ENCODE measurements around the gene ATXN1. TPM values are rescaled to one million over a fixed set of nuclear protein-coding genes. Genes with fewer than 3 reads are reported as not detected.

ATXN1 gene
- total and polyA plus RNA-seq, 2 donors from 2014 or later: 4.2 to 58.2 TPM

DNA sequence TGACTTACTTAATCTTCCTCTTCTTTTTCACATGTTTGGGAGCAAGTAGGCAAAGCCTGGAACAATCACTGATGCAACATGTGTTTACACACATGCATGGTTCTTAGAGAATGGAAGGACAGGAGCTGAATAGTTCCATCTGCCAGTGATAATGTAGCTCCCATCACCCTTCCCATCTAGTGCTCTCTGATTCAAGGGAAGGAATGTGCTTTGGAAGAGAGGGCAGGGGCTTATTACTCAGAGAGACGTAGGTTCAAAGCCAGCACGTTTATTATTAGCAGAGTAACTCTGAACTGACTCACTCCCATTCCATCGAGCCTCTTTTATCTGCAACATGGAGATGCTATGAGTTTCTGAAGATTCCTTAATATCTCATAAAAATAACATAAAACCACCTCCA is 311.0 kb downstream of the ATXN1 start:
- no peak for FAIRE-seq
- TF ChIP-seq, protein P1, sequence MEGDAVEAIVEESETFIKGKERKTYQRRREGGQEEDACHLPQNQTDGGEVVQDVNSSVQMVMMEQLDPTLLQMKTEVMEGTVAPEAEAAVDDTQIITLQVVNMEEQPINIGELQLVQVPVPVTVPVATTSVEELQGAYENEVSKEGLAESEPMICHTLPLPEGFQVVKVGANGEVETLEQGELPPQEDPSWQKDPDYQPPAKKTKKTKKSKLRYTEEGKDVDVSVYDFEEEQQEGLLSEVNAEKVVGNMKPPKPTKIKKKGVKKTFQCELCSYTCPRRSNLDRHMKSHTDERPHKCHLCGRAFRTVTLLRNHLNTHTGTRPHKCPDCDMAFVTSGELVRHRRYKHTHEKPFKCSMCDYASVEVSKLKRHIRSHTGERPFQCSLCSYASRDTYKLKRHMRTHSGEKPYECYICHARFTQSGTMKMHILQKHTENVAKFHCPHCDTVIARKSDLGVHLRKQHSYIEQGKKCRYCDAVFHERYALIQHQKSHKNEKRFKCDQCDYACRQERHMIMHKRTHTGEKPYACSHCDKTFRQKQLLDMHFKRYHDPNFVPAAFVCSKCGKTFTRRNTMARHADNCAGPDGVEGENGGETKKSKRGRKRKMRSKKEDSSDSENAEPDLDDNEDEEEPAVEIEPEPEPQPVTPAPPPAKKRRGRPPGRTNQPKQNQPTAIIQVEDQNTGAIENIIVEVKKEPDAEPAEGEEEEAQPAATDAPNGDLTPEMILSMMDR (IDR thresholded peaks at IDR 0.05; ENCODE audit: borderline replicate concordance, extremely low read depth, insufficient read depth): no peak
- no peak overlapping the region for H3K27ac ChIP-seq (ENCODE audit: low read depth in 2 of 2, low read length in 2 of 2)
- no peak overlapping the region for H3K9ac ChIP-seq (ENCODE audit: low read length in 3 of 3)
- H3K9me3 ChIP-seq (ENCODE audit: control insufficient read depth in 2 of 3, insufficient read depth in 1 of 3, low read length in 3 of 3): no peaks in the 10 kb centered on the region
- H3K36me3 ChIP-seq (ENCODE audit: control insufficient read depth in 2 of 3, insufficient read depth in 3 of 3, low read length in 3 of 3): no peaks in the 10 kb centered on the region
- peaks cover 0 to 3% (median 0%) of the 10 kb centered on the region in 3 donors for H3K4me1 ChIP-seq (ENCODE audit: control insufficient read depth in 2 of 3, insufficient read depth in 2 of 3, low read depth in 1 of 3, low read length in 3 of 3)
- H3K27me3 ChIP-seq (ENCODE audit: control insufficient read depth, insufficient read depth, low read length): no peaks in the 10 kb centered on the region
- intact Hi-C loops (cut with DNase I): no loop called here
- H3K4me3 ChIP-seq (ENCODE audit: low read length in 3 of 3): no peak overlapping the region
- DNase-seq: no peak

DNA sequence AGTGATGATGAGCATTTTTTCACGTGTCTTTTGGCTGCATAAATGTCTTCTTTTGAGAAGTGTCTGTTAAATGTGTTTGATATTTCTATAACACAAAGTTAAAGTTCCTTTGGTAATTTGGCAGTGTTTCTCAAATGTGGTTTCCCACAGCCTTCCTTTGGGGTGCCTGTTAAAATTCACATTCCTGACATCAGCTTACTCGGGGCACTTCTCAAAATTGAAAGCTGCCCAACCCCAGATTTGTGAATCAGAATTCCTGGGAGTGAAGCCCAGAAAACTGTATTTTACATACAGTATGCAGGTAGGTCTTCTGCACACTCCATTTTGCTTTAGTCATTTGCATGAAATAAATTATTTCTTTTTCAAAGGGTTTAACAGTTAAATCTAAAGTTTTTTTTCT is 315.0 kb downstream of the ATXN1 start:
- Histone ChIP-seq H3K4me3 (ENCODE audit: low read length in 3 of 3) (no peak overlapping the region), H3K9me3 (ENCODE audit: control insufficient read depth in 2 of 3, insufficient read depth in 1 of 3, low read length in 3 of 3) (no peaks in the 10 kb centered on the region), H3K36me3 (ENCODE audit: control insufficient read depth in 2 of 3, insufficient read depth in 3 of 3, low read length in 3 of 3) (no peaks in the 10 kb centered on the region), H3K27me3 (ENCODE audit: control insufficient read depth, insufficient read depth, low read length) (no peaks in the 10 kb centered on the region), H3K4me1 (ENCODE audit: control insufficient read depth in 2 of 3, insufficient read depth in 2 of 3, low read depth in 1 of 3, low read length in 3 of 3) (no peaks in the 10 kb centered on the region), H3K27ac (ENCODE audit: low read depth in 2 of 2, low read length in 2 of 2) (no peak overlapping the region), H3K9ac (ENCODE audit: low read length in 3 of 3) (no peak overlapping the region)
- TF ChIP-seq, protein P1 (IDR thresholded peaks at IDR 0.05; ENCODE audit: borderline replicate concordance, extremely low read depth, insufficient read depth): no peak
- DNase-seq: no peak
- no peak for FAIRE-seq
- intact Hi-C loops (cut with DNase I): no loop called here

DNA sequence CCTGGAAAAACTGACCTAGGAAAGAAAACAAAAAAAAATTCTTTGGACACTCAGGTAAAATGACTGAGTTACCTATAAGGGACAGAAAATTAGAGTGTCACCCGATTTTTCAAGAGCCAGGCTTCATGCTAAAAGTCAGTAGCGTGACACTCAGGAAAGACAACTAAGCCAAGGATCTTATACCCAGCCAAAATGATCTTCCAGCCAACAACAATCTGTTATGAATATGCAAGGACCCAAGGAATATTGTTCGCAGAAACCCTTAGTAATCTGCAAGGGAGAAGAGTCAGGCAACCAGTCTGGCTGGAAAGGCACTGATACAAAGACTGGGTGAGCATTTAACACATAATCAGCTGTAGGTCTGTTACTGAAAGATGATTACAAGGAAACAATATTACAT is 319.2 kb downstream of the ATXN1 start:
- Histone ChIP-seq H3K4me1 (ENCODE audit: control insufficient read depth in 2 of 3, insufficient read depth in 2 of 3, low read depth in 1 of 3, low read length in 3 of 3) (no peaks in the 10 kb centered on the region), H3K9ac (ENCODE audit: low read length in 3 of 3) (no peak overlapping the region), H3K27me3 (ENCODE audit: control insufficient read depth, insufficient read depth, low read length) (no peaks in the 10 kb centered on the region), H3K27ac (ENCODE audit: low read depth in 2 of 2, low read length in 2 of 2) (no peak overlapping the region), H3K4me3 (ENCODE audit: low read length in 3 of 3) (no peak overlapping the region), H3K9me3 (ENCODE audit: control insufficient read depth in 2 of 3, insufficient read depth in 1 of 3, low read length in 3 of 3) (no peaks in the 10 kb centered on the region), H3K36me3 (ENCODE audit: control insufficient read depth in 2 of 3, insufficient read depth in 3 of 3, low read length in 3 of 3) (no peaks in the 10 kb centered on the region)
- intact Hi-C loops (cut with DNase I): no loop called here
- no peak for FAIRE-seq
- TF ChIP-seq, protein P1 (IDR thresholded peaks at IDR 0.05; ENCODE audit: borderline replicate concordance, extremely low read depth, insufficient read depth): no peak
- no peak for DNase-seq

DNA sequence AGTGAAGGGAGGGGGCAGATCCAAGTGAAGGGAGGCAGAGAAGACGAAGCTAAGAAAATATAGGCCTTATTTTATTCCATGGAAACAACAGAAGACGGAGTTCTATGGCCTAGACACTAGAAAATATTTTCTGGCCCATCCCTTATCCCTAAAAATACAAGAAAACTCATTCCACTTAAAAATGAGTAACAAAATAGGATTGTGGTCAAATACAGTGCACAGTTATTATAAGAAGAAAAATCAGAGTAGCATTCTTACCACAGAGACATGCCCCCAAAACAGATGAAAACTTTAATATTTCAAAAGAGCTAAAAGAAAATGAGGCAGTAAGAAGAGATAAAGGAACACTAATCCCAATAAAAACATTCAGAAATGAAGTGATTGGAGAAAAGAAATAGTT is 320.0 kb downstream of the ATXN1 start:
- H3K9ac ChIP-seq (ENCODE audit: low read length in 3 of 3): no peak overlapping the region
- TF ChIP-seq, protein P1 (IDR thresholded peaks at IDR 0.05; ENCODE audit: borderline replicate concordance, extremely low read depth, insufficient read depth): no peak
- no peak for FAIRE-seq
- H3K27me3 ChIP-seq (ENCODE audit: control insufficient read depth, insufficient read depth, low read length): no peaks in the 10 kb centered on the region
- no peak overlapping the region for H3K4me3 ChIP-seq (ENCODE audit: low read length in 3 of 3)
- intact Hi-C loops (cut with DNase I): no loop called here
- H3K9me3 ChIP-seq (ENCODE audit: control insufficient read depth in 2 of 3, insufficient read depth in 1 of 3, low read length in 3 of 3): no peaks in the 10 kb centered on the region
- no peaks in the 10 kb centered on the region for H3K36me3 ChIP-seq (ENCODE audit: control insufficient read depth in 2 of 3, insufficient read depth in 3 of 3, low read length in 3 of 3)
- no peak for DNase-seq
- no peak overlapping the region for H3K27ac ChIP-seq (ENCODE audit: low read depth in 2 of 2, low read length in 2 of 2)
- no peaks in the 10 kb centered on the region for H3K4me1 ChIP-seq (ENCODE audit: control insufficient read depth in 2 of 3, insufficient read depth in 2 of 3, low read depth in 1 of 3, low read length in 3 of 3)
